Suprapubic skin (tissue), 4 donors: ENCODE results near the gene CTNNA1.

Source experiments
- CTCF ChIP-seq, 2 donors: fragments of 200-600 bp in 1 of 2; fragments of 450-650 bp in 1 of 2; sonication (generic) in 1 of 2; IDR thresholded peaks; one replicate each; pipeline ENCODE4 v1.5.1; 2016 to 2019; ENCODE audit warnings: antibody characterized with exemption in 2 of 2, mild to moderate bottlenecking in 1 of 2, moderate library complexity in 1 of 2
- POLR2A ChIP-seq, 2 donors: fragments of 450-650 bp; IDR thresholded peaks; one replicate each; pipeline ENCODE4 v1.6.1; 2017; ENCODE audit warnings: antibody characterized with exemption in 2 of 2, mild to moderate bottlenecking in 2 of 2, moderate library complexity in 2 of 2
- POLR2AphosphoS5 ChIP-seq, 3 donors: sonication (generic); formaldehyde crosslinking; IDR thresholded peaks; one replicate each; pipeline ENCODE4 v1.6.1; 2017; ENCODE audit warnings: antibody characterized with exemption in 3 of 3

- TF ChIP-seq POLR2A (IDR thresholded peaks at IDR 0.05) (no peak), CTCF (IDR thresholded peaks at IDR 0.05) (no peak), POLR2AphosphoS5 (IDR thresholded peaks at IDR 0.05) (no peak)
Observed at GRCh38 chr5:138926257-138926656, 173.0 kb downstream of the CTNNA1 start.
